Measurements from ENCODE around the gene ACAP2.
"Not testable (repeated sequence)": the region's sequence is repeated elsewhere in the genome, so short reads cannot be mapped to it uniquely, and the experiment has no call there.

DNA sequence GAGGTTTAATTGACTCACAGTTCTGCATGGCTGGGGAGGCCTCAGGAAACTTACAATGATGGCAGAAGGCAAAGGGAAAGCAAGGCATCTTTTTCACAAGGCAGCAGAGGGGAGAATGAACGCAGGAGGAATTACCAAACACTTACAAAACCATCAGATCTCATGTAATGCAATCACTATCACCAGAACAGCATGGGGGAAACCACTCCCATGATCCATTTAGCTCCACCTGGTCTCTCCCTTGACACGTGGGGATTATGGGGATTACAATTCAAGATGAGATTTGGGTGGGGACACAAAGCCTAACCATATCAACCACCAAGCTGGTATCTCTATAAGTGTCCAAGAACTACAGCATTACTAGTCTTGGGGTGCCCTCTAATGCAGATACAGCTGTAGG, 85.0 kb downstream of the ACAP2 start:
- TF ChIP-seq, protein P1, sequence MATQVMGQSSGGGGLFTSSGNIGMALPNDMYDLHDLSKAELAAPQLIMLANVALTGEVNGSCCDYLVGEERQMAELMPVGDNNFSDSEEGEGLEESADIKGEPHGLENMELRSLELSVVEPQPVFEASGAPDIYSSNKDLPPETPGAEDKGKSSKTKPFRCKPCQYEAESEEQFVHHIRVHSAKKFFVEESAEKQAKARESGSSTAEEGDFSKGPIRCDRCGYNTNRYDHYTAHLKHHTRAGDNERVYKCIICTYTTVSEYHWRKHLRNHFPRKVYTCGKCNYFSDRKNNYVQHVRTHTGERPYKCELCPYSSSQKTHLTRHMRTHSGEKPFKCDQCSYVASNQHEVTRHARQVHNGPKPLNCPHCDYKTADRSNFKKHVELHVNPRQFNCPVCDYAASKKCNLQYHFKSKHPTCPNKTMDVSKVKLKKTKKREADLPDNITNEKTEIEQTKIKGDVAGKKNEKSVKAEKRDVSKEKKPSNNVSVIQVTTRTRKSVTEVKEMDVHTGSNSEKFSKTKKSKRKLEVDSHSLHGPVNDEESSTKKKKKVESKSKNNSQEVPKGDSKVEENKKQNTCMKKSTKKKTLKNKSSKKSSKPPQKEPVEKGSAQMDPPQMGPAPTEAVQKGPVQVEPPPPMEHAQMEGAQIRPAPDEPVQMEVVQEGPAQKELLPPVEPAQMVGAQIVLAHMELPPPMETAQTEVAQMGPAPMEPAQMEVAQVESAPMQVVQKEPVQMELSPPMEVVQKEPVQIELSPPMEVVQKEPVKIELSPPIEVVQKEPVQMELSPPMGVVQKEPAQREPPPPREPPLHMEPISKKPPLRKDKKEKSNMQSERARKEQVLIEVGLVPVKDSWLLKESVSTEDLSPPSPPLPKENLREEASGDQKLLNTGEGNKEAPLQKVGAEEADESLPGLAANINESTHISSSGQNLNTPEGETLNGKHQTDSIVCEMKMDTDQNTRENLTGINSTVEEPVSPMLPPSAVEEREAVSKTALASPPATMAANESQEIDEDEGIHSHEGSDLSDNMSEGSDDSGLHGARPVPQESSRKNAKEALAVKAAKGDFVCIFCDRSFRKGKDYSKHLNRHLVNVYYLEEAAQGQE (IDR thresholded peaks at IDR 0.05; ENCODE audit: borderline replicate concordance), result not testable (repeated sequence)
- not testable (repeated sequence) for TF ChIP-seq MXI1 (conservative IDR thresholded peaks at IDR 0.05; ENCODE audit: poor library complexity, severe bottlenecking)
